Stimulated activated CD4-positive, alpha-beta T cell treated with anti-CD3 and anti-CD28 coated beads, Interleukin-4, amount 100 ng/mL, for 4 hours (primary cell): ENCODE data around the gene LSM4.

Experiments used
- DNase-seq, 2 experiments: peaks; one replicate each; pipeline ENCODE4 v3.0.0-alpha.2; 2020

LSM4 gene

DNA sequence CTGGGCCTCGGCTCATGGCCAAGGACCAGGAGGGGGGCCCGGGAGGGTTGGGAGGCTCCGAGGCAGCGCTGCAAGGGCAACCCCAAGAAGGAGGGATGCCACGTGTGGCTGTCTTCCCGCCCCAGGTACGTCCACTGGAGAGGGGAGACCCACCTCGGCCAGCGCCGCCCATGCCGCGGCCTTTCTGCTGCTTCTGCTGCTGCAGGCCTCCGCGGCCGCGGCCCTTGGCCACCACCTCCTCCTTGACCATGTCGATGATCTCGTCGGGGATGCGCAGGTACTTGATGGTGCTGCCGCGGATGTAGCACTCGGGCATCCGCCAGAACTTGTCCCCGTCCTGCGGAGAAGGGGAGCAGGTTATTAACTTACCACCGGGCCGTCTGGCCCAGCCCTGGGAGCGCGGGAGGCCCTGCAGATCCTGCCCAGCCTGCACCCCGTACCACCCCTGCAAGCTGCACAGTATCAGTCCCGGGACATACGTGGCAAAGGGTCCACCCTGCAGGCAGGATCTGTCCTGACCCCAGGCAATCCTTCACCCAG is 13.3 kb downstream of the LSM4 start:
- DNase-seq, result no peak

DNA sequence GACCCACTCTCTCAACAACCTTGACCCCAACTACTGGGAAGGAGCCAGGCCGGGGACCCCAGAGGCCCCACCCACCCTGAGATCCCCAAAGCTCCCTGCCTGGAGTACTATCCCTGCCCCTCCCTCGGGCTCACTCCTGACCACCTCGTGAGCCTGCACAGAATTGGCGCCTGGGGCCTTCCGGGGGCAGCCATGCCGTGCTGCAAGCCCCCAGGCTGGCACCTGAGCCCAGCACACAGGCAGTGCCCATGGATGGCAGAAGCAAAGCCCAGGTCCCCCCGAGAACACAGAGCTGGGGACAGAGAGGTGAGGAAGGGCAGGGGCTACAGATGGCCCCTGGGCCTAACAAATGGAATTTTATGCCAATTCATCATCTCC is 13.9 kb downstream of the LSM4 start:
- DNase-seq, result no peak

DNA sequence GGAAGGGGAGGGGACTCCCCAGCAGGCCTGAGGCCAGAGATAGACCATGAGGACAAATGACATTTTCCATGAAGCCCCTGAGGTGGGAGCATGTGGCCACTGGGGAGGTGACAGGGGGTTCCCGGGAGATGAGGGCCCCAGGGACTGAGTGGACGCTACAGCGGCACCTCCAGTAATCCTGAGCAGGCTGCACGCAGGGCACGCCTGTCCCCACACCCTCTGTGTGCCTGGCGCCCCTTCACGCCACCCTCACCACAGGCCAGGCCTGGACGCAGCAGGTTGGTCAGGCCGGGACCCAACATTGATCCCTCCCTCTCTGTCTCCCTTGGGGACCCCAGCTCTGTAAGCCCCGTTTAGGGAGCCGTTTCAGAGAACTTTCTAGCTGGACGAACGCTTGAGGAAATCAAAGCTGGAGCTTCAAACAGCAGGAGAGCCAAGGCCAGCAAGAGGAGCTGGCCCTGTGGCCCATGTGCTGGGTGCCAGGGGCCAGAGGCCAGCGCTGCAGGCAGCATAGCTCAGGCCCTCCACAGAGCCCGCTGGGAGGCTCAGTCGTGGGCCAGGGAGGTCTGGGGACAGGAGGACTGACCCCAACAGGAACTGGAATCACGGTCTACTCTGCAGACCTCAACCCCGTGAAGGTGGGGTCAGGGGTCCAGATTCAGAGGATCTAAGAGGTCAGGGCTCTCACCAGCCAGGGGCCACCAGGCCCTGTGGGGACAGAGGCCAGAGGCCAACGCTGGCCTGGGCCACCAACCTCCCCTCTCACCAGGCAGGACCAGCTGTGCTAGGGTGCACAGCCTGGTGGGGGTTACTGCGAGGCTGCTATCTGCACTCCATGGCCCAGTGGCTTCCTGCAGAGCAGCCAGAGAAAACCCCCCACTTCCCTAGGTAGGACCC is 14.6 kb downstream of the LSM4 start:
- DNase-seq, result no peak

DNA sequence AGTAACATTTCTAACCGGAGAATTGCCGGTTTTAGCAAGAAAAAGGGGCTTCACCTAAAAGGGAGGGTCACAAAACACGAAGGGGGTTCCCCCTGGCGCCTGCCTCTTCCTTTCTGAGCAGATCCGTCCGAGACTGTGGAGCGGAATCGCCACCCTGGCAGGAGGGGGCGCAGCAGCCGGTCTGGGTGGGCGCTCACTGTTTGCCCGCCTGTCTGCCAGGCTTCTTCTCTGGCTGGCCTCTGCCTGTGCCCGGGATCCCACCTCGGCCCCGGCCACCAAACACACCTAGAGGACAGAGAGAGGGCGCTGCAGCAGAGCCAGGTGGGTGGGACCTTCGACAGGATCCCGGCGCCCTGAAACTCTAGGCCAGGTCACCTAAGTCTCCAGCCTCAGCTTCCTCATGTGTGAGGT is 15.6 kb downstream of the LSM4 start:
- DNase-seq, result no peak

DNA sequence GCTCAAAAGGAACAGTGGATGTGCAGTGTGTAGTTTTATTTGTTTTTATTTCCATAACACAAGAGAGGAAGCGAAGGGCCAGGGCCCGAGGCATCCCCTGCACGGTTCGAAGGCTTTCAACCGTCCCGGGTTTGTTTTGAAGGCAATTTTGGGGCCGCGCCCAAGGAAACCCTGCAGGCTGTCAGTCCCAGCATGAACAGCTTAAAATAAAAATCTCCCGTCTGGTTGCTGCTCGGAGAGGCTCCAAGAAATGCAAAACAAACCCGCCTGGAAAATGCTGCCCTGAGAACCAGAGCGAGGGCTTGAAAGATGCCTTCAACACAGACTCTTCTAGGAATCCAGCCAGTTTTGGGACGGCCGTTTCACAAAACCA is 16.0 kb downstream of the LSM4 start:
- DNase-seq, result no peak

DNA sequence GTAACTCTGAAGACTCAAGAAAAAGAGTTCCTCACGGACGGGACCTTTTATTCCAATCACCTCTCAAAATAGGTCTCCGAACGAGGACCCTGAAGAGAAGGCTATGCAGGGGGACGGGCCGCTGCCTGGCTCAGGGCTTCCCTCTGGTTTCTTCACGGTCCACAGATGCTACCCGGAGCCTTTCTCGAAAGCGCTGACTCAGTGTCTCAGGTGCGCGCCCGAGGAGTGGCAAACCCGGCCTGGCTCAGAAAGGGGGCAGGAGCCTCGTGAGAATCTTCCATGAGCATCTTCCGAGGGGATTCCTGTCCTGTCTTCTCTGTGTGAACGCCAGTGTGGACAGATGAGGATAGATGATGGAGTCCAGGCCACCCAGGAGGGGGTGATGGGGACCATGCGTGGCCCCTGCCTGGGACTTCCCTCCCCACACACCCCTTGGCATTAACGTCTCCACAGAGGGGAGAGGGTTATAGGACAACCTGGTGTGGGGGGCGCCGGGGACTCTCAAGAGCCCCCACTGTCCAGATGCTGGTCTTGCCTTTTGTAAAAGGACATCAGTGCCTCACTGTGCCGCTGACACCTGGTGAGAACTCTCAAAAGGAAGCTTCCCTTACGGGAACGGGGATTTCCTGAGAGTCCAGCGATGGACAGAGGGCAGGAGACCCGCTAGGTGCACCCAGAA is 16.5 kb downstream of the LSM4 start:
- no peak for DNase-seq

DNA sequence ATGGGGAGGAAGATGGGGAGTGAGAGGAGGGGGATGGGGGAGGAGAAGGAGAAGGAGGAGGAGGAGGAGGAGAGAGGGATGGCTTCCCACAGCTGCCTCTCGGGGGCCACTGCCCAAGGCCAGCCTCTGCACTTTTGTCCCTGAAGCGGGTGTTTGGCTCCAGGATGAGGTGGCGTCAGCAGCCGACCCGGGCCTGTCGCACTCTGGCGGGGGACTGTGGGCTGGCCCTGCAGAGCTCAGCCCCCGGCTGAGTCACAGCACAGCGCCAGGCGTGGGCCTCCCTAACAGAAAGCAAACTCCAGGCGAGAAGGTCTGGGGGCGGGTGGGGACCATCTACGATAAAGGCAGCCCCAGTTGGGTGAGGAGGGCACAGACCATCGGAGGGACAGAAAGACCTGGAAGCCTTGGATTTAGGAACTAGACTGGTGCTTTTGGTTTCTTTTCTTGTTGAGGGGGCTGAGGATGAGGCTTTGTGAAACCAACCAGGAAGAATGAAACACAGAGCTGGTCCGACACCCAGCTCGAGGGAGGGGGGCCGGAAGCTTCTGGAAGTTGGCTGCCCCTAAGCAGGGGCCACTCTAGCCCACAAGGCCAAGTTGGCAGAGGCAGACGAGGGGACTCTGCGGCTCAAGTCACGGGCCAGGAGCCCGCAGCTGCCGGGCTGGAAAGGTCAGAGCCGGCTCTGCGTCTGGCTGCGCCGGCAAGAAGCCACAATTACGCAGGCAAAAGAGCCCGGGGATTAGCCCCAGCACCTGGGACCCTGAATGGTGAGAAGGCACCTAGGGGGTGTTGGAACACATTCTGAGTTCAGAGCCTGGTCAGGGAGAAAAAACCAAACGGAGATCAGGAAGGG is 18.2 kb downstream of the LSM4 start:
- peak; percentile 83 to 90 for DNase-seq

DNA sequence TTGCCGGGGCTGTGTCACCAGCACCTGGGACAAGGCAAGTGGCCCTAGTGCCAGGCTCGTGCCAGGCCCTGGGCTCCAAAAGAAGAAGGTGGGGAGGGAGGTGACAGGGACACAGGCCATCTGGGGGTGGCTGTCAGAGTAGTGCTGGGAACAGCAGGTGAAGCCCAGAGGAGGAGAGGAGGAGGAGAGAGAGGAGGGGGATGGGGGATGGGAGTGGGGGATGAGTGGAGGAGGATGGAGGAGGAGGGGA is 18.7 kb downstream of the LSM4 start:
- DNase-seq, result peak in 1 of 2 experiments; percentile 7

DNA sequence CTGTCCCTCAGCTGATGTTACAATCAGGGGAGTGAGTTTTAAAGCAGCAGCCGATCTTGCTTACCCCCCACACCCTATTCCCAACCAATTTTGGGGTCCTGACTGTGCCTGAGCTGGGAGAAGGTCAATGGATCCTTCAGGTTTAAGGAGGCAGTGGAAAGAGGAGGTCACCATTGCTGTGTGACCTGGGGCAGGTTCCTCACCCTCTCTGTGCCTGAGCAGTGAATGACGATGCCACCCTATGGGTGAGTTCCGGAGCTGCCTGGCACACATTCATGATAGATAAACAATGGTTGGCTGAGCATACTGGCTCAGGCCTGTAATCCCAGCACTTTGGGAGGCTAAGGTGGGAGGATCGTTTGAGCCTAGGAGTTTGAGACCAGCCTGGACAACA is 21.2 kb downstream of the LSM4 start:
- DNase-seq, result no peak

DNA sequence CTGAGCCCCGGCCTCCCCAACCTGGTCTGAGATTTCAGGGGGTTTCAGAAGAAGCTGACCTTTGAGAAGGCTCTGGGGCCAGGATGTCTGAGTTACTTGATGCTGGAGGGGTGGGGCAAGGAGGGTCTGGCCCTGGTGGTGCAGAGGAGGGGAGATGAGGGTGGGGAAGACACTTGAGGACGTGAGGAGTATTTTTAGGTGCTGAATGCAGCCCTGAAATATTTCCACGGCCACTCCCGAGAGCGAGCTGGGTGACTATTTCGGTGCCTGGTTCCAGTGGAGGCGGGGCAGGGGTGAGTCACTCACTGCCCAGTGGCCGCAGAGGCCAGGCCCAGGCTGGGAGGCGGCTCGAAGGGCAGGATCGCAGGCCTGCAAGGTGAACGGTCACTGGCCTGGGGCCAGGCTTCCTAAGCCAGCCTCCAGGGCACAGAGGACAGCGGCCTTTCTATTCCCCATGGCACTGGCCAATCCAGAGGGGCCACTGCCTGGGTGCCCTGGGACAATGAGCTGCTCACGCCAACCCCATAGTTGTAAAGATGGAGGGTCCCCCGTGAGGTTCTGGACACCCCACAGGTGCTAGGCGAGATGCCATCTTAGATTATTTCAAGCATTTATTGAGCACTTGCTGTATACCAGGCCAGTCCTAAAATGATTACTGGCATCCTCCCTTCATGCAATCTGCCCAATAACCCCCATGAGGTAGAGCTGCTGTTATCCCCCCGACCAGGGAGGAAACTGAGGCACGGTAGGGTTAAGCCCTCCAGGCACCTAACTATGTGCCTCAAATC is 21.8 kb downstream of the LSM4 start:
- DNase-seq, result no peak

DNA sequence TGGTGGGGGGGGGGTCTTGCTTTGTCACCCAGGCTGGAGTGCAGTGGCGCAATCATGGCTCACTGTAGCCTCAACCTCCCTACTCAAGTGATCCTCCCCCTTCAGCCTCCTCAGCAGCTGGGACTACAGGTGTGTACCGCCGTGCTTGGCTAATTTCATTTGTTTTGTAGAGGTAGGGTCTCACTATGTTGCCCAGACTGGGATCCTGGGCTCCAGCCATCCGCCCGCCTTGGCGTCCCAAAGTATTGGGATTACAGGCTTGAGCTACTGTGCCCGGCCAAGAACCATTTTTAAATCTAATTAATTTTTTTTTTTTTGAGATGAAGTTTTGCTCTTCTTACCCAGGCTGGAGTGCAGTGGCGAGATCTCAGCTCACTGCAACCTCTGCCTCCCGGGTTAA is 23.2 kb downstream of the LSM4 start:
- no peak for DNase-seq

DNA sequence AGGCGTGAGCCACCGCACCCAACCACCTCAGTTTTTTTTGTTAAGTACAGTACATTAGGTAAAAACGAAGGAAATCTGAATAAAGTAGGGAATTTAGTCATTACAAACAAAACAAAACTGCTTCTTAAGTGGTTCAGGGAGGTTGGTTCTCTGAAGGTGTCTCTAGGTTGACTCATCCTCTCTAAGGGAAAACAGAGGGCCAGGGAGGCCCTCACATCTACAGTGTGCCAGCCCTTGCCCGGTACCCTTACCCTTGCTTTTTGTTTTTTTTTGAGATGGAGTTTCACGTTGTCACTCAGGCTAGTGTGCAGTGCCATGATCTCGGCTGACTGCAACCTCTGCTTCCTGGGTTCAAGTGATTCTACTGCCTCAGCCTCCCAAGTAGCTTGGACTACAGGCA is 24.3 kb downstream of the LSM4 start:
- DNase-seq, result no peak

DNA sequence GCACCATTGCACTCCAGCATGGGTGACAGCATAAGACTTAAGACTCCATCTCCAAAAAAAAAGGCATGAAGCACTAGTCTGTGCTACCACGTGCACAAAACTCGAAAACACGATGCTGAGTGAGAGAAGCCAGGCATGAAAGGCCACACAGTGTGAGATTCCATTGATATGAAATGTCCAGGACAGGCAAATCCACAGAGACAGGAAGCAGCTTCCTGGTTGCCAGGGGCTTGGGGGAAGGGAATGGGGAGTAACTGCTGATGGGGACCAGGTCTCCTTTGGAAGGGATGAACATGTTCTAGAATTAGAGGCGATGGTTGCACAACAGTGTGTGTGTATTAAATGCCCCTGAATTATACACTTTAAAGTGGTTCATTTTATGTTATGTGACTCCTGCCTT is 25.6 kb downstream of the LSM4 start:
- DNase-seq, result no peak

DNA sequence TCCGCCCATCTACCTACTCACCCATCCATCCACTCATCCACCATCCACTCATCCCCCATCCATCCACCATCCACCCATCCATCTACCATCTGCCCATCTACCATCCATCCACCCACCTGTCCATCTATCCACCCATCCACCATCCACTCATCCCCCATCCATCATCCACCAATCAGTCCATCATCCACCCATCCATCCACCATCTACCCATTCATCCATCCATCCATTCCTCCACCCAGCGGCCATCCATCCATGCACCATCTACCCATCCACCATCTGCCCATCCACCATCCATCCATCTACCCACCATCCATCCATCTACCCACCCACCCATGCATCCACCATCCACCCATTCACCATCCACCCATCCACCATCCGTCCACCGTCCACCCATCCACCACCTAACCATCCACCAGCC is 27.8 kb downstream of the LSM4 start:
- no peak for DNase-seq

DNA sequence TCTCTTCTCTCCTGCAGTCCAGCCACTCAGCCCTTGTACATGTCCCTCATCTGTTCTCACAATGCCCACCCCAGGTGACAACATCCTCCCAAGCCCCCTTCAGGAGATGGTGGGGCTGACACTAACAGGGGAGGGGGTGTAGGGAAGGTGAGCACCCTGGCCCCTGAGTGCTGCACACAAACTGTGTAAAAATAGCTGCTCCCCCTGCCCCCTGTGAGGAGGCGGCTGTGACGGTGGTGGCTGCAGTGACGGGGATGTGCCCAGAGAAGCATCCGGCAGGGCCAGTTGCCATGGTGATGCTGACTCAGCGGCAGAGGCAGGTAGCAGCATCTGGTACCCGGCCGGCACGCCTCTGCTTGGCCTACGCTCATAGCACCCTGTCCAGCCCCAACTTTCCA is 28.4 kb downstream of the LSM4 start:
- peak; percentile 88 to 95 for DNase-seq

DNA sequence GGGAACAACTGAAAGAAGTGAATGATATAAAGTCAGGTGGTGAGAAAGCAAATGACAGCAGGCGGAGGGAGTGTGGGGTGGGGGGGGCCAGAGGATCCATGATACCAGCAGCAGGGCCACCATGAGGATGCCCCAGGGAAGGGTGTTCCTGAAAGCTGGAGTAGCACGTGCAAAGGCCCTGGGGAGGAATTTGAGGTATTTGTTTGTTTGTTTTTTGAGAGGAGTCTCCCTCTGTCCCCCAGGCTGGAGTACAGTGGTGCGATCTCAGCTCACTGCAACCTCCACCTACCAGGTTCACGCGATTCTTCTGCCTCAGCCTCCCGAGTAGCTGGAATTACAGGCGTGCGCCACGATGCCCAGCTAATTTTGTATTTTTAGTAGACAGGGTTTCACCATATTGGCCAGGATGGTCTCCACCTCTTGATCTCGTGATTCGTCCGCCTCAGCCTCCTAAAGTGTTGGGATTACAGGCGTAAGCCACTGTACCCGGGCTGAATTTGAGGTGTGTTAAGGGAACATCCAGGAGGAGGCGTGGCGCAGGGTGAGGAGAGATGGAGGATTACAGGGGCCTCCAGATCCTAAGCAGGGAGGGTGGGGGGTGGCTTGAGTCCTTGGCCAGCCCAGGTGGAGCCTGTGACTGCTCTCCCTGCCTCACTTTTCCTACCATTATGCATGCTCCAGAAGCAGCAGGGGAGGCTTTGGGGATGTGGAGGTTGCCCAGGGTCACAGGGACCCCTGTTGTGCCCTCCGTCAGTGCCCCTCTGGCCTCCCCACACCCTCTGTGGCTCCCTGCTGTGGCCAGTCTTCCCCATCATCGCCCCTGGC is 29.0 kb downstream of the LSM4 start:
- no peak for DNase-seq

DNA sequence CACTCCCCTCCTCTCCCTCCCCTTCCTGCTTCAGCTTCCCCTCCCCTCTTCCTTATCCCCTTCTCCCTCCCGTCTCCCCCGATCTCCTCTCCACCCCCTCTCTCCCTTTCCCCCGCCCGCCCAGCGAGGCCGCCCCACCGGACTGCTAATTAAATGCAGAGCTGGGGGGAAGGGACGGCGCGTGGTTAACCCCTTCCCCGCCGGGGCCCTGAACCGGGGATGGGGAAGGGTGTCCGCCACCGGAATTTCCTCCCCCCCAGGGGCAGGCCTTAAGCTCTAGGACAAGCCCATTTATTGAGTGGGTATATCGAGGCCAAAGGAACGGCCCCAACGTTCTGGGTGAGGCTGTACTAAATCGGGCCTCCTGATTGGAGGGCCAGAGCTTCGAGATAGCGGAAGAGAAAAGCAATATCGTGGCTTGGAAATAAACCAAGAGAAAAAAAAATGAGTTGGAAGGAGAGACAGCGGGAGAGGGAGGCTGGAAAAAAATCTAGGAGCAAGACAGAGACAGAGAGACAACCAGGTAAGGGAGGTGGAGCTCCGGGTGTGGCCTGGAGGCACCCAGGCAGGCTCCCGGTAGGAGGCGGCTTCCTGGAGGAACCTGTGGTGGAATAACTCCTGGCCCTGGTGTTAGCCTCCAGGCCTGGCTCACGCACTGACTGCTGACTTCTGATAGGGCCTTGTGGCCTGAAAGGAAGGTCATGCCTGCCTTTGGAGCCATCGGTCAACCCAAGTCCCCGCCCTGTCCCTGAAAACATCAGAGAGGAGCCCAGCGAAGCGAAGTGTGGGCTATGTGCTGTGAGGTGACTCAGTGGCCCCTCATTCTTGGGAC is 29.9 kb downstream of the LSM4 start:
- peak in 1 of 2 experiments; percentile 40 for DNase-seq

DNA sequence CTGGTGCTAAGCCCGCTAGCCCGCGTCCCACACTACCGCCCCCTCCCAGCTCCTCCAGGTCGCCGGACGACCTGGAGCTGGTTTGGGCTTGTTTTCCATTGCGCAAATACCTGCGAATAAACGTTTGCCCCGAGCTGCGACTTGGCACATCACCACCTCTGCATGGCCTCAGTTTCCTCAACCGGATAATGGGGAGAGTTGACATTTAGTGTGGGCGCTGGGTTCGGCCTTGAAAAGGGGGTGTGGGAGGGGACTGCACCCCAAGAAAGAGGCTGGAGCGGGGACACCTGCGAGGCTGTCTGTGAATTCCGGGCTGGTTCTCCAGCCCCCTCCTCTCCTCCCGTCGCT is 30.4 kb downstream of the LSM4 start:
- DNase-seq, result peak in 1 of 2 experiments; percentile 14

DNA sequence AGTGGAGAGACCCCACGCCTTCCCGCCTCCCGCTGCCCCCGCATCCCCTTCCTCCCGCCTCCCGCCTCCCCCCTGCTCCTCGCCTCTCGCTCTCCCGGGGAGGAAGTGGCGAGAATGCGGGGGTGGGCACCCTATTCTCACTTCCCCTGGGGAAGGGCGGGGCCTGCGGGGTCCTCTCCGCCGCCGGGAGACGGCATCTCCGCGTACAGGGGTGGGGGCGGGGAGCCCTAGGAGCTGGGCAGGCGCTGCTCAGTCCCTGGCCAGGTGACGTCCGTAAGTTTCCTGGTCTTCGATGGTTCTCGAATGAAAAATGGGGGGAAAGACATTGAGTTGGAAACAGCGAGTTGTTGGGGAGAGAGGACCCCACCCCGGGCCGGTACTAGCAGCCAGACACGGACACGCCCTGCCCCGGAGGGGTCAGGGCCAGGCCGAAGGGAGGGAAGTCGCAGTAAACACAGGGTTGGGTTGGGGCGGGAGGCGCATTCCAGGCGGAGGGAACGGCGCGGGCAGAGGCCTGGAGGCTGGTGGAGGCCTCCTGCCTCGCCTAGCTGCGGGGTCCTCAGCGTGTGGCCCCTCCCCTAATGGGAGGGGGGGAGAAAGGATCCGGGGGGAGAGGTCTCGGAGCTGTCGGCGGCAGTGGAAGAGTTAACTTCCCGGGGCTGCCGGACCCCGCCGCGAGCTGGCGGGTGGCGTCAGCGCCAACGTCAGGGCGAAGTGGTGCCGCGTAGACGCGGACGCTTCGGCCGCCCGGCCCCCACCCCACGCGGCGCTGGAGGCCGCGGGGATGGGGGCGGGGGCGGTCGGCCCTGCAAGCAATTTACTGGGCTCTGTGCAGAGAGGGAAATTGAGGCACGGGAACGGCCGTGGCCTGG is 31.1 kb downstream of the LSM4 start:
- peak; percentile 74 to 84 for DNase-seq

DNA sequence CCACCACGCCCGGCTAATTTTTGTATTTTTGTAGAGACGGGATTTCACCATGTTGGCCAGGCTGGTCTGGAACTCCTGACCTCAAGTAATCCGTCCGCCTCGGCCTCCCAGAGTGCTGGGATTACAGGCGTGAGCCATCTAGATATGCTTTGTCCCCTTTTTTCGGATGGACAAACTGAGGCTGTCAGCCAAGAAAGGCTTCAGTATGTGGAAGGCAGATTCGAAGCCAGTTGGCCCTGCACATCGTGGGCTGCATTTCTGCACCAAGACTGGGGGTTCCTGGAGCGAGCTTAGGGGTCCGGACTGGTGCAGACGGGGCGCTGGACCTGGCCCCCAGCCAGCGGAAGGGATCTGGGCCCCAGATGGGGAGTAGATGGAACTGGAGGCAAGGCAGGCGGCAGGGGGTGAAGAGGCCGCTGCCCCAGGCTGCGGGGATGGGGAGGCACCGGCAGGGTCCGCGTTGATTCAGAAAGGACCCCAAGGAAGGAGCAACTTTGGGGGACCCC is 31.8 kb downstream of the LSM4 start:
- no peak for DNase-seq
